Measurements from ENCODE around the gene C8G.

DNA sequence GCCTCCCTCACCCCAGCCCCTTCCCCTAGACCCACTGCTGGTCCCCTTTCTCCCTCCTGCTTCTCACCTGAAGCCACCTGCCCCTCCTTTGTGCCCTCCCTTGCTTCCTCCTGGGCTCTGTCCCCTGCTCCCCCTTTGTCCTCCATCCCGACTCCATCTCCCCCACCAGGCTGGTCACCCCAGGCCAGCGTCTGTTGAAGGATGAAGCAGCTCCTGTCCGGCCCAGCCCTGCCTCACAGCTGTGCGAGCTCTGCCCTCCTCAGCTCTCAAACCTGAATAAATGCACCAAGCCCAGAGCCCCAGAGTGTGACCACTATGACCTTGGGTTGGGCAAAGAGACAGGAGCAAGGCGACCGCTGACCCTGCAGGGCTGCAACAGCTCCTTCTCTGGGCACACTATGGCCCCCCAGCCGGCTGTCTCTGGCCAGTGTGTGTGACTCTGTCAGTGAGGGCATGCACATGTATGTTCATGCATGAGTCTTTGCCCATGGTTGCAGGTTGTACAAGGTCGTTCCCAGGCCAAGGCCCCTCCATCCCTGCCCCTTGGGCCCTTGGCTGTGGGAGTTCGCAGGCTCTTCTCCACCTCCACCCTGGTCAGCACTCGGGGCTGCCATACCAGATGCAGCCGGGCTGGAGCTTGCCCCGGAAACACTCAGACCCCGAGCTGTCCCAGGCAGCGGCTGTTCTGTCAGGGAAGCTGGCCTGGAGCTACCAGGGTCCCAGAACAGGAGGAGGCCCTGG is 10.3 kb downstream of the C8G start:
- TF ChIP-seq, protein P1, sequence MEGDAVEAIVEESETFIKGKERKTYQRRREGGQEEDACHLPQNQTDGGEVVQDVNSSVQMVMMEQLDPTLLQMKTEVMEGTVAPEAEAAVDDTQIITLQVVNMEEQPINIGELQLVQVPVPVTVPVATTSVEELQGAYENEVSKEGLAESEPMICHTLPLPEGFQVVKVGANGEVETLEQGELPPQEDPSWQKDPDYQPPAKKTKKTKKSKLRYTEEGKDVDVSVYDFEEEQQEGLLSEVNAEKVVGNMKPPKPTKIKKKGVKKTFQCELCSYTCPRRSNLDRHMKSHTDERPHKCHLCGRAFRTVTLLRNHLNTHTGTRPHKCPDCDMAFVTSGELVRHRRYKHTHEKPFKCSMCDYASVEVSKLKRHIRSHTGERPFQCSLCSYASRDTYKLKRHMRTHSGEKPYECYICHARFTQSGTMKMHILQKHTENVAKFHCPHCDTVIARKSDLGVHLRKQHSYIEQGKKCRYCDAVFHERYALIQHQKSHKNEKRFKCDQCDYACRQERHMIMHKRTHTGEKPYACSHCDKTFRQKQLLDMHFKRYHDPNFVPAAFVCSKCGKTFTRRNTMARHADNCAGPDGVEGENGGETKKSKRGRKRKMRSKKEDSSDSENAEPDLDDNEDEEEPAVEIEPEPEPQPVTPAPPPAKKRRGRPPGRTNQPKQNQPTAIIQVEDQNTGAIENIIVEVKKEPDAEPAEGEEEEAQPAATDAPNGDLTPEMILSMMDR (IDR thresholded peaks at IDR 0.05; ENCODE audit: insufficient read depth, low read depth, low read length), result no peak
- no peak for TF ChIP-seq EZH2 (IDR thresholded peaks at IDR 0.05; ENCODE audit: insufficient read depth, low read length)
